HEK293T (cell line): ENCODE measurements around the gene COA1.

Source experiments
- L3MBTL2 ChIP-seq: fragments of 450-650 bp; conservative IDR thresholded peaks from 2 replicates; pipeline ENCODE4 v1.6.1; 2016; ENCODE audit warnings: mild to moderate bottlenecking
- NFRKB ChIP-seq: fragments of 450-650 bp; IDR thresholded peaks from 2 replicates; pipeline ENCODE4 v1.6.1; 2016; ENCODE audit warnings: mild to moderate bottlenecking, moderate library complexity
- ZNF384 ChIP-seq: fragments of 450-650 bp; IDR thresholded peaks from 2 replicates; pipeline ENCODE4 v1.6.1; 2016

DNA sequence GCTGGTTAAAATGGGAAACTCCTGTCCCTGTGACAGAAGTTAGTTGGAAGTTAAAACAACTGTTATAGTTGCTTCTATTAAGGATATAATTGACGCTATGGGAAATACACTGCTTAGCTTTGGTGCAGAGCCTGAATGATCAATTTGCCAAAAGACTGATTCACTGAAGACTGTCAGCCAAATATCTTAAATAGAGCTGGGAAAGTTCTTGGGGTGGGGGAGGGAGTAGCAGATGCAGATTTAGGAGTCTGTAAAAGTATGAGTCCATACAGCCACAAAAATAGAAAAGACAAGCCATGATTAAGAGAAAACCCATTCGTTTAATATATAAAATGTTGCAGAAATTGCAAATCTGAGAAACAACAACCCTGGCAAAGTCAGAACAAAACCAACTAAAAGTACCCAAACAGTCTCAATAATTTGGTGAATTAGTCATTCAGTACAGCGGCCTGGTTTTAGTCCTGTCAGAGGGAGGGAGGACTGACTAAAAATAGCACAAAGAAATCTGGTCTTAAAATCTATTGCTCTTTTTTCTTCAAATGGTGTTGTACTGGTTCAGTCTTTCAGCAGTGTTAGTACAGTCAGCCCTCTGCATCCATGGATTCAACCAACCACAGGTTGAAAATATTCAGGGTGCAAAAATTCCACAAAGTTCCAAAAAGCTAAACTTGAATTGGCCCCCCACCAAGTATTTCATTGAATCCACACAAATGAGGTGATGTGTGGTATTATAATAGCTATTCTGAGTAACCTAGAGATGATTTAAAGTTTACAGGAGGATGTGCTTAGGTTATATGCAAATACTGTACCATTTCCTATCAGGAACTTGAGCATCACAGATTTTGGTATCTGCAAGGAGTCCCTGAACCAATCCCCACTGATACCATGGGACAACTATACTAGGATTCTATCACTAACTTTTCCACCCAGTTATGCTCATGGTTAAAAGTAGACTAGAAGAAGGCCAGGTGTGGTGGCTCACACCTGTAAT, 116.4 kb downstream of the COA1 start:
- TF ChIP-seq L3MBTL2 (no peak), NFRKB (no peak), ZNF384 (no peak)
